ENCODE results near the gene SLC25A22.

The SLC25A22 gene

DNA sequence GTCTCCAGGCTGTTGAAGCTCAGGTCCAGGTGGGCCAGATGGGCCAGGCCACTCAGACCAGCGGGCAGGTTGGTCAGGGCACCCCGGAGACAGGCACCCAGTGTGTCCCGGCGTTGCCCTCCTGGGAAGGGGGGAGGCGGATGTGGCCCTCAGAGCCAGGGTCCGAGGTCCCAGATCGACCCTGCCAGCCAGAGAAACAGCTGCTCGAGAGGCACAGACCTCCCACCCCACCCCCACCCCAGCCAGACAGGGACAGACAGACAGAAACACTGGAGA is 5.3 kb upstream of the SLC25A22 start:
- DNase-seq, result no peak

DNA sequence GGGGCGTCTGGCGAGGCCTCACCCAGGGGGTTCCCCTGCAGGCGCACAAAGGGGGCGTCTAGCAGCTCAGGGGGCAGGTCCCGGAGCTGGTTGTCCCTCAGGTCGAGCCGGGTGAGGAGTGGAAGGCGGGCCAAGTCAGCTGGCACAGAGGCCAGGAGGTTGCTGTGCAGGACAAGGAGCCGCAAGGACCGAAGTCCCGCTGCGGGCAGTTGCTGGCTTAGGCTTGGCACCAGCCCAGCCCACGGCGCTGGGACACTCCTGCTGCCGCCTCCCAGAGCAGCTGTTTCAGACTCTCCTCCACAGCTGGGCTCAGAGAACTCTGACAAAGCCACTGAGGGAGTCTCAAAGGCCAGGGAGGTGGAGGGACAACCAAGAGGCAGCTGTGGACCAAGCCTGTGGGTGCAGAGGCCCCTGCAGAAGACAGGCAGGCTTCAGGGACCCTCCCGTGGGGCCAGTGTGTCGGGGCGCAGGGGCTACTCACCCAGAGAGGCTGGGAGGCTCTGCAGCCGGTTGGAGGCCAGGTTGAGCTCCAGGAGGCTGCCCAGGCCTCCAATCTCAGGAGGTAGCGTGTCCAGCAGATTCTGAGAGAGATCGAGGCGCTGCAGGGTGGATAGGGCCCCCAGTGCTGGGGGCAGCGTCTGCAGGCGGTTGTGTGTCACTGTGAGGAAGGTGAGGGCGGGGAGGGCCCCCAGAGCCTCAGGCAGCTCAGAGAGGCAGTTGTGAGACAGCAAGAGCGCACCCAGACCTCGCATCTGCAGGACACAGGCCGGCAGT is 4.8 kb upstream of the SLC25A22 start:
- no peak for DNase-seq

DNA sequence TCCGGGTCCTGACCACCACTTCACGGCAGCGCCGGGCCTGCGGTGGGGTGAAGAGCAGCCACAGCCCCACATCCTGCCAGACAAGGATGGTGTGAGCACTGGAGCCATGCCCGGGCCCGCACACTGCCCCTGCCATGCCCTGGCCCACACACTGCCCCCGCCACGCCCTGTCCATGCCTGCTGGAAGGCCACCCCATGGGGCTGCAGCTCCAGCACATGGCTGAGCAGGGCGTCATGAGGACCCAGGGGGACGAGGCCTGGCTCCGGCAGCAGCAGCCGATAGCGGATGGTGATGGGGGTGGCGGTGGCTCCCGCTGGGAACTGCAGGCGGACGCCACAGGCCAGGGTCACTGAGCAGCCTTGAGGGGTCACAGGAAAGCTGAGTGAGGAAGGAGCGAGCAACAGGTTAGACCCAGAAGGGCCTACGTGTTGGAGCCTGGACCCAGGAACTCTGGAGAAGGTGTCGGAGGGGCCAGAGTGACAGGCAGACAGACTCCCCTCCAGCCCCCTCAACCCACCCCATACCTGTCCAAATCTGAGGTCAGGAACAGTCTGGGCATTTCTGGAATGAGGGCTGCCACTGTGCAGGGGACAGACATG is 4.0 kb upstream of the SLC25A22 start:
- DNase-seq, result no peak

DNA sequence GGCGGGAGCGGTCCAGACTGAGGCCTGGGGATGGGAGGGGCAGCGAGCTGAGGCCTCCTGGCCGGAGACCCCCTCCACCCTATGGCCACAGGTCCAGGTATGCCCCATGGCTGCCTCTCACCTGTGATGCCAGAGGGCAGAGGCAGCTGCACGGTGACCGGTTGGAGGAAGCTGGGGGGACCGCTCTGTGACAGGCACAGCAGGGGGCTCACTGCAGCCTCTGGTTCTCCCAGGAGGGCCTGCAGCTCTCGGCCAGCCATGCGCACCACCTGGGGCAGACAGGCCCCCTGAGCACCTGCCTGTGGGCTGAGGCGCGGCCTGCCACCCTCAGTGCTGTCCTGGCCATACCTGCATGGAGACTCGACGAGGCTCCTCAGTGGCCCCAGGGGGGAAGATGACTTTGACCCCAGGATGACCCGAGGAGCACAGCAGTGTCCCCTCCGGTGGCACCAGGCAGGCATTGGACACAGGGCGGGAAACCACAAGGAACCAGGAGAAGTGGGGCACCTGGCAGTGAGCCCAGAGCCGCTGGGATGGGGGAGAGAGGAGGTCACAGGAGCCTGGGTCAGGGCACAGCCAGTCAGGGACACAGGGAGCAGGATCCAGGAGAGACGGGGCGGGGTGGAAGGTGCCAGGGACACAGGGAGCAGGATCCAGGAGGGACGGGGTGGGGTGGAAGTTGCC is 3.2 kb upstream of the SLC25A22 start:
- no peak for DNase-seq

DNA sequence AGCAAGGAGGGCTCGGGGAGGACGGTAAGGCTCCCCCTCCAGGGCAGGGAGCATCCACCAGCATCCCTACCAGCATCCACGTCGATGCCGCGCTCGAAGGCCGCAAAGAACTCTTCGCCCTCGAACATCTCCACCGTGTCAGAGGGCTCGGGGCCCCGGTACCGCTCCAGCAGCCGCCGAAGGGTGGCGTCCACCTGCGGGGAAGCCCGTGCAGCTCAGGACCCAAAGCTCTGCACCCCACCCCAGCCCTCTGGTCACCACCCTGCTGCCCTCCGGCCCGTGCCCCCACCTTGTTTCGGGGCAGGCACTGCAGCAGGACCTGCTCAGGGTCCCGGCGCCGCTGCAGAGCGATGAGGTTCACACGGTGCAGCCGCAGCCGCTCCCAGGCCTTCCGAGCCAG is 2.4 kb upstream of the SLC25A22 start:
- no peak for DNase-seq

DNA sequence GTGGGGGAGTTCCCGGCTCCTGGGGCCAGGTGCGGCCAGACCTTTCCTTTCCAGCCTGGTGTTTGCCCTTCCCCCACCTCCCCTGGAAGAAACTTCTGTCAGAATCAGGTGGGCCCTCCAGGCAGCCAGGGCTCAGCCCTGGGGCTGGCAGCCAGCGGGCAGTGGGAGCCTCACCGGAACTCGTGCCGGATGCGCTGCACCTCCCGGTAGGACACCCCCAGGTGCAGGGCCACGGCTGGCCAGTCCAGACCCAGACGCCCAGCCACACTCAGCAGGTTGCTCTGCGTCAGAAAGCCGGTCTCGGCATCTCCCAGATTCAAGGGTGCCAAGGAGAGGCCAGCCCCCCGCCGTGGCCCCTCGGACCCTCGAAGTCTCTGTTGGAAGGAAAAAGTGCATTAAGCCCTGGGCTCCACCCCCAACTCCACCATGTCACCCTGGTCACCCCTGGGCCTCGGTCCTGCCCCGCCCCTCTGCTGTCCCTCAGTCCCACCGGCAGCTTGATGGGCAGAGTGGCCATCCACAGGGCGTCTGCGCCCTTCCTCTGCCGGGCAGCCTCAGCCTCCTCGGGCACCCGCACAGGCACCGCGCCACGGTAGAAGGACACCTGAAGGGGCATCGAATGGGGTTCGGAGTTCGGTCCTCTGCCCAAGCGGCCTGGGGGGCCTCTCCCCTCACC is 1.7 kb upstream of the SLC25A22 start:
- DNase-seq, result no peak

DNA sequence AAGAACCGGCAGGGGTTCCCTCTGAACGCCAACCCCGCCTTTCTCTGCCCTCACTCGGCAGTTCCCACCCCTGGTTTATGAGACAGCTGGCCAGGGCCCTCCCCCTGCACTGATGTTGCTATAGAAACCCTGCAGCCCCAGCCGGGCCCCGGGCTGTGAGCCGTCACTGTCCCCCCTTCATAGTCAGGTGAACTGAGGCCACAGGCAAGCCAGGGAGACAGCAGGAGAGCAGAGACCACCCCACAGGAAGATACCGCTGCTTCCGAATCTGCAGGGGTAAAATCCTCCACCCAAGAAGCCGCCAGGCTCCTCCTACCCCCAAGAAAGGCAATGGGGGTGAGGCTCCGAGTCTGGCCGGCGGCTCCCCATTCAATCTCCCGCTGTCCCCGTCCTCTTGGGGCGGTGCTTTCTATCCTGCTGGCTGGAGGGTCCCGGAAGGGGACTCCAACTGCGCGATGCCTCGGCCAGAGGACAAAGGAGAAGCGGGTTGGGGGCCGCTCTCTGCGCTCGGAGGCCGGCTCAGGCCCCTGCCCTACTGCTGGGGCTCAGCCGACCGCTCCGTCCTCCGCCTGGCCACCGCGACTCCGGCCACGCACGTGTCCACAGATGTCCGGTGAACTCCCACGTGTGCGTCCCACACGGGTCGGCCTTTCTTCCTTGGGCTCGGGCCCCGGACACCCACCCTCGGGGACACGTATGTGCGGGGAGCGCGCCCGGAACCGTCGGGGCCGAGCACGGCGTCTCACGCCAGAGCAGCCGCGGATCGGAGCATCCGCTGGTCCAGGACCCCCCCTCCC is 587 bp downstream of the SLC25A22 start:
- DNase-seq, result peak; percentile 79 to 89 (median 85)

DNA sequence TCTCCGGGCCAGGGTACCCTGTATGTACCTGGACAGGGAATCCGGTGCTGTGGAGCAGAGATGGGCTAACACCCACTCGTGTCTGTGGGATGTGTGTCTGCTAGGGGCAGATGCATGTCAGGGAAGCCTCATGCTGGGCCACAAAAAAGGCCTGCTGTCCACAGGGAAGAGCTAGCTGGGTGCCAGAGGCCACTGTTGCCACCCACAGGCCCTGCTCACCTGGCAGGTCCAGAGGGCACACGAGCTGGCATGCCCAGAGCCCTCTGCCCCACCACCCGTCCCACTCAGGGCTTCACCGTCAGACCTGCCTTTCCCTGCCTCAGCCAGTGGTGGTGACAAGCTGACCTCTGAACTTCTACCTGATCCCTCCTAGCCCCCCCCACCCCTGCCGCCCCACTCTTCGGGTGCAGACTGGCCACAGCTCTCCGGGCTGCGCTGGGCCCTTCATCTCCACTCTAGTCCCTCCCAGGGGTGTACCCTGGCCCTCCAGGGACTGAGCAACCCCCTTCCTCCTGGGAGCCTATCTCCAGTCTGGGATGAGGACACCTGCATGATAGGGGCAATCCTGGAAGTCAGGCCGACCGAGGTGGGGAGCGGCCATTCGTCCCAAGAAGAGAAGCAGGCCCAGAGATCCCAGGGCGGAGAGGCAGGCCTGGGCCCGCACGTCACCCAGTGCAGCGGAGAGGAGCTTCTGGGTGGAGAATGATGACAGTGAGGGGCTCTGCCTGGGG is 1.4 kb downstream of the SLC25A22 start:
- DNase-seq, result no peak

DNA sequence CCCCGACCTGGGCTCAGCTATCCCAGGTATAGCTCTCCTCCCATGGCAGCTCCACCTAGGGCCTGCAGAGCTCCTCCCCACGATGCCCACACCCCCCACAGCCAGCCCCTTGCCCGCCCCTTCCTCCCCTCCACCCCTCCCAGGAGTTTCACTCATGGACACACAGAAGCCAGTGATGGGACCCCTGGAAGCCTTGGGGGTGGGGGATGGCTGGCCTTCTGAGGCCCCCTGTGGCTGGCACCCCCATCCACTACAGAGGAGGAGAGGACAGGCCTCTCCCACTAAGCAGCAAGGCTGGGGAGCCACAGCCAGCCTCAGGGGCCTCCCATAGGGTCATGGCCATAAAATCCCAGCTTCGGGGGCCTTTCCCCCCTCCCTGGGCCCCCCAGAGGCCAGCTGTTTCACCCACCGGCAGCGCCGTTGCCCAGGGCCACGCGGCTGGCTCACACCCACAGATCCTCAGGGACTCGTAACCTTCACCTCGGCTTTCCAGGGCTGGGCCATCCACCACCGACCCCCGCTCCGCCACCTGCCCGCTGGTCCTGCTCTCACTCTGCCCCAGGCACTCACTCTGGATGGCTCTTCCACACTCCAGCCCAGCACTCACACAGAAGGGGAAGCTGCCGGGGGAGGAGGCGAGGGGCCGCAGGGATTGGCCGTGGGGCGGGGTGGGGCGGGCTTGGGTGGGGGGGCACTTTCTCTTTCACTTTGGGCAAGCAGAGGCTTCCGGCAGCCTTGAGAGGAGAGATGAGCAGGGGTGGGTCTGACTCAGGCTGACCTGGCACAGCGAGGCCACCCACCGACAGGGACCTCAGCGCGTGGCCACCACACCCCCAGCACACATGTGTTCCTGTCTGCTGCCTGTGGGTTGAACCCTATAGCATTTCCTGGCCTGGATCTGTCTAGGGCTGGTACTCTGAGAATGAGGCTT is 2.2 kb downstream of the SLC25A22 start:
- DNase-seq, result peak; percentile 92 to 95 (median 93)

DNA sequence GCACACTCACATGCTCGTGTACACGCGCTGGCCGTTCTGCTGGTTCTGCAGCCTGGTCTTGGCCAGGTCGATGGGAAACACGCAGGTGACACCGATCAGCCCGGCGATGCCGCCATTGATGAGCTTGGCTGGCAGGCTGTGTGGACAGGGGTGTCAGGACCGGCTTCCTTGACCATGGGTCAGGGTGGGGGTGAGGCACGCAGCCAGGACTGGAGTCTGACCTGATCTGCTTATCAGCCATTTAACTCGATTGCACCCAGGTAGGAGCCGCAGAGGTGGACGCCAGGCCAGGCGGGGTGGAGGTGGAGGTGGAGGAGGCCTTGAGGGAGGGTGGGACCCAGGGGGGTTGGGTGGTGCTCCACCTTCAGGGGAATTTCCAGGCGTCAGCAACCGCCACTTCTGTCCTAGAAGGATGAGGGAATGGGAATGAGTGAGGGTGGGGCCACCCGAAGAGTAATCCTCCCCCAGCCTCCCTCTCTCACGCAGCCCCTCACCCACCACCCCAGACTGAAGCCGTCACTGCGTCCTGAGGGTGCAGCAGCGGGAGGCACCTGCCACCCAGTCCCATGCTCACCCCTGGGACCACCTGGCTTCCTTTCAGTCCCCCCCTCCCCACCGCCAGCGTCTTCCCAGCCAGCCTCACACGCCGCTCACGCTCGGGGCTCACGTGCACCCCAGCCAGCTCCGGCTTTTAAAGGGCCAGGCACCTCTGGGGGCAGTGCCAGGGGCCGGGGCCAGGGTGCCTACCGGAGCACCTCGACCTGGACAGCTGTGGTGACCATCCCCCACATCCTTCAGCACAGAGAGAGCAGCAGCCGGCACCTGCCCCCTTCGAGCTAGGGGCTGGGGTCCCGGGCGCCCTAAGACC is 3.1 kb downstream of the SLC25A22 start:
- no peak for DNase-seq

DNA sequence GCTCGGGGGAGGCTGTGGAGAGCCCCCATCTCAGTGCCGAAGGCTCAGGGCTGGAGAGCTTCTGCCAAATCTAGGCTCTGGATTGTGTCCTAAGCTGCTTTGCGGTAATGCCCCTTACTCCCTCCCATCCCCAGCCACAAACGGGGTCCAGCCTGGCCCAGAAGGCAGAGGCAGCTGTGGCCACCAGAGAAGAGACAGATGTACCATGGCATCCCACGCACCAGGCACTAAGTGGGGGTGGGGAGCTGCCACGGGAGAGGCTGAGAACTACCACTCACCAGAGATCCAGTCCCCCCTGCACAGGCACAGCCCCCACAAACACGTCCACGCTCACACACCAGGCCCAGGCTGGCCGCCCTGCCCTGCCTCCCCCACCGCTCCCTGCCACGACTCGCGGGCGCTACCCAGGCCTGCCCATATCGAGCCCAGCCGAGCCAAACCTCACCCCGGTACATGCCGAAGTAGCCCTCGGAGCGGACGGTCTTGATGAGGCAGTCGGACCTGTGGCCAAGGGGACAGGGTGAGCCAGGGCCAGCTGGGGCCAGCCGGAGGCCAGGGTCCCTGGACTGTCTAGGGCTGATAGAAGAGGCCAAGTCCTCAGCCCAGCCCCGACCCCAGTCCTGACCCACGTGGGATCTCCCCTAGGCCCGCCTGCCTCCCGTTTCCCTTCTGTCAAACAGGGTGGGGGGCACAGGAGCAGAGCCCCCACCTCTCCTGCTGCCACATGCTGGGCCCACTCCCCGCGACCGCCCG is 3.9 kb downstream of the SLC25A22 start:
- DNase-seq, result no peak

DNA sequence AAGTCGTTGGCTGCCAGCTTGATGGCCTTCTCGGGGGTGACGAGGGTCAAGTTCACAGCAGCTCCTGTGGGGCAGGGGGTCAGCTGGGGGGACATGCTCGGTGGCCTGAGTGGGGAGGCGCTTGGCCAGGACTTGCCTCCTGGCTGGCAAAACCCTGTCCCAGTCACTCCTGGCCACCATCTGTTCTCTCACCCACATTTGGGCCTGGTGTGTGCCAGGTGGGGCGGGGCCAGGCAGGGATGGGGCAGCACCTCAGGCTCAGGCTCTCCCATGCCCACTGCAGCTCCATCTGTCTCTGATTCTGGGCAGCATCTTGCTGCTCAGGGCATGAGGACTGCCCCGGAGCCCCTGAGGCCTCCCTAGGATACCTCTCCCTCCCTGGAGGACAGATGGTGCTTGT is 4.5 kb downstream of the SLC25A22 start:
- no peak for DNase-seq

DNA sequence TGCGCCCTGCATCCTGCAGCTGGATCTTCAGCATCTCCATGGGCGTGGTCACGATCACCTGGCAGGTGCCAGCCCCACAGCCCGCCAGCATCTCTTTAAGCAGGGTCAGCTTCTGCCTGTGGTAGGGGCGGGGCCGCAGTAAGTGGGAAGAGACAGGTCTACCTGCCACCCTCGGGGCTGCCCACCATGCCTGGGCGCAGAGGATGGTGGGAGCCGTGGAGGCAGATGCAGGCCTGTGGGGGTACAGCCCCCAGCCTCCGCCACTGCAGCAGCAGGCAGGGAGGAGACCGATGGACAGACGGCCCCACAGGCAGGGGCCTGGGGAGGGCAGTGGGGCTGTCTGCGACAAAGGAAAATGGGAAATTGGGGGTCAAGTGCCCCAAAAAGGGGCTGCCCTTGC is 5.2 kb downstream of the SLC25A22 start:
- no peak for DNase-seq

DNA sequence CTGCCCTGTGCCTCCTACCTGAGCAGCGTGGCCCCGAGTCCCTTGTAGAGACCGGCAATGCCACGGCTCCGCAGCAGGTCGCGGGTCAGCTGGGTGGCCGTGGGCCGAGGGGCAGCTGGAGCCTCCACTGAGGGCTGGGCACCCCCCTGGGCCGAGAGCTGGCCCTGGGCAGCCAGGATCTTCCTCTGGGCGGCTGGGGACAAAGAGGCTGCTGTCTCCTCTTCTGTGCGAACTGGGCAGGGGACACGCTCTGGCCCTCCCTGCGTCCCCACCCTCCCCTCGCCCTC is 5.6 kb downstream of the SLC25A22 start:
- no peak for DNase-seq

DNA sequence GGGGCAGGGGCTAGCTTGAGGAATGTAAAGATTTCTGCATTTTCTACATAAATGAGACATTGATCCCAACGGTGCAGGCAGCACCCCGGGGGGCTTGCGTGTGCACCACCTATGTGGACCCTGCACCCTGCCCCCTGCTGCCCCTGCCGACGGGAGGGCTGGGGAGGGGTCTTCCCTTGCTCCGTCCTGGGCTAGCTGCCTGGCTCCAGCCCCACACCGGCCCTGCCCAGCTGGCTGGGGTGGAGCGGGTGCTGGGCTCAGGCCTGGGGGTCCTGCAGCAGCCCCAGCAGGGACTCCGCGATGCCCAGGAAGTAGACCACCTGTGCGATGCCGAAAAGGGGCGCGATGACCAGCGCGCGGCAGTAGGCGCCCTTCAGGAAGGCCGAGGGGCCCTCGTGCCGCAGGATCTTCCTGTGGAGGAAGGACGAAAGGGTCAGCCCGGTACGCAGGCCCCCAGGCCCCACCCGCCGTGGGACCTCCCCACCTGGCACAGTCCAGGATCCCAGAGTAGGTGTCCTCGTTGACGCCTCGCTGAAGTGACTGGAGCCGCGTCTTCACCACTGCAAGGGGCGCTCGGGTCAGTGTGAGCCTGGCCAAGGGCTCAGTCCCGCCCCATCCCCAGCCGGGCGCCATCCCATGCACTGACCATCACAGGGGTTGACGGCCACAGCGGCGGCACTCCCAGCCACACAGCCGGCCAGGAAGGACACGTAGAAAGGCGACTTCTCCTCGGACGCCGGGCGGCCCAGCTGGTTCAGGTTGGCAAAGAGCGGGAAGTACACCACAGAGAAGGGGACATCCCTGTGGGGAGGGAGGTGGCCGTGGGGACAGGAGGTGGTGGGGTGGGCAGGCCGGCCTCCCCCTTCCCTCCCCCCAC is 6.2 kb downstream of the SLC25A22 start:
- no peak for DNase-seq

DNA sequence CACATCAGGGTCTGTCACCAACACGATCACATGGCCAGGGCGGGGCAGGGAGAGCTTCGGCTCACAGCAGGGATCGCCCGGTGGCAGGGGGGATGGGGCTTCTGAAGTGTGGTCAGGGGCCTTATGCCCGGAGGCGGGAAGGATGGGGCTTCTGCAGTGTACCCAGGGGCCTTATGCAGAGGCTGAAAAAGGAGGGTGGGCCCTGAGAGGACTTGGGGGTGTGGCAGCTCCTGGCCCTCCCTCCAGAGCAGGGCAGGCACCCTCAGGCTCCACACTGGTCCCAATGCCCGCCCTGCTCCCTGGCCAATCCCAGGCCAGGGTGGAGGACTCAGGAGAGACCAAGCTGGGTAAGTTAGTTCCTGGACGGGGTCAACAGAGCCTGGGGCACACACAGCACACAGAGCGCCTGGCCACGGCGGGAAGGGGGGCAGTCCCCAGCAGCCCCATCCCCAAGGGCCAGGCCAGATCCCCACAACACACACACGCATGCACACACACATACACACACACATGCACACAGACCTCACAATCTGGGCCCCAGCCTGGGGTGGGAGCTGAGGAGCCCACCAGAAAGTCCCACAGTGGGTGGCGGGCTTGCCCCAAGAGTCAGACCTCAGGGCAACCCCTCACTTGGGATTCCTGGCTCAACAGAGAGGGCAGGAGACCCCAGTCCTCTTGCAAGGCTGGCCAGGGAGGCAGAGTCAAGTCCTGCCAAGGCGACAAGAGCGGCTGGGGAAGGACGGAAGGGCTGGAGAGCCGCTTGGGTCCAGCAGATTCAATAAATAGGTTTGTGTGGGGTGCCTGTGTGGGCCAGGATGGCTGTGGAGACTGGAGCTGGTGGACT is 7.1 kb downstream of the SLC25A22 start:
- no peak for DNase-seq

DNA sequence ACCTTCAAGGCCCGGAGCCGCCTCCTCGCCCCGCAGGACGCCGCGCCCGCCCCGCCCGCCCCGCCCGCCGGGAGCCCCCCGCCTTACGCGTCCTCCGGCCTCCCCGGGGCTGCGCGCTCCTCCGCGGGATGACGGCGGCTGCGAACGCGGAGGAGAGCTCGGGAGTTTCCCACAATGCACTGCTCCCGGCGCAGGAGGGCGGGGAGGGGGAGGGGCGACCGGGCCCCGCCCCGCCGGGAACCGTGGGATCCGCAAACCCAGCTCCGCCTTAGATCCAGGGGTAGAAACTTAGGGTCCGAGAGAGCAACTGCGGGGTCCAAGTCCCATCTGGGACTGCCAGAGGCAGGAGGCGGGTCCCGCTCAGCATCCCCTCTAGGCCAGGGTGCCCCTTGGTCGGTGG is 8.1 kb downstream of the SLC25A22 start, which contains the start of gene CEND1:
TSS of gene CEND1 (minus strand) at position 148 of the 400 bp plus-strand sequence. CDS start 1,514 bp downstream, outside the sequence.
- DNase-seq, result peak; percentile 25 to 66 (median 54)

All from suppressor macrophage treated with lipopolysaccharide for 1 hour (primary cell).